DMS53 treated with DMSO at 0.1 percent for 48 hours (cell line): ENCODE results near the gene PTPN9.
"Not testable (repeated sequence)": the region's sequence is repeated elsewhere in the genome, so short reads cannot be mapped to it uniquely, and the experiment has no call there.

ENCODE experiments used
- DNase-seq: peaks from one replicate; lab custom pipeline; 2025; ENCODE audit not compliant: unreplicated experiment; lab: John Stamatoyannopoulos, UW

The PTPN9 gene

GRCh38 chr15:75532413-75533250 is 46.5 kb downstream of the PTPN9 start:
- peak; percentile 27 for DNase-seq

- DNase-seq: no peak
Measured at GRCh38 chr15:75531041-75531450, 48.1 kb downstream of the PTPN9 start.

- DNase-seq: no peak
Measured at GRCh38 chr15:75530169-75530568, 48.9 kb downstream of the PTPN9 start.

- DNase-seq: not testable (repeated sequence)
Measured at GRCh38 chr15:75525756-75526155, 53.4 kb downstream of the PTPN9 start.

- no peak for DNase-seq
Measured at GRCh38 chr15:75523011-75523410, 56.1 kb downstream of the PTPN9 start.

GRCh38 chr15:75517233-75517632 is 61.9 kb downstream of the PTPN9 start:
- DNase-seq: no peak

- DNase-seq: no peak
Measured at GRCh38 chr15:75508840-75509532, 70.1 kb downstream of the PTPN9 start.

- no peak for DNase-seq
Measured at GRCh38 chr15:75502360-75502759, 76.8 kb downstream of the PTPN9 start.

GRCh38 chr15:75493732-75494131 is 85.4 kb downstream of the PTPN9 start:
- no peak for DNase-seq

GRCh38 chr15:75483961-75484360 is 95.2 kb downstream of the PTPN9 start:
- no peak for DNase-seq

- DNase-seq: not testable (repeated sequence)
Measured at GRCh38 chr15:75483556-75483955, 95.6 kb downstream of the PTPN9 start.

GRCh38 chr15:75483106-75483505 is 96.0 kb downstream of the PTPN9 start:
- no peak for DNase-seq

- not testable (repeated sequence) for DNase-seq
Measured at GRCh38 chr15:75480463-75480862, 98.7 kb downstream of the PTPN9 start.

GRCh38 chr15:75479670-75480069 is 99.4 kb downstream of the PTPN9 start:
- DNase-seq: no peak

- not testable (repeated sequence) for DNase-seq
Measured at GRCh38 chr15:75477094-75477493, 102.0 kb downstream of the PTPN9 start.

GRCh38 chr15:75468913-75469598 is 110.1 kb downstream of the PTPN9 start:
- no peak for DNase-seq

GRCh38 chr15:75460646-75461045 is 118.5 kb downstream of the PTPN9 start:
- no peak for DNase-seq

GRCh38 chr15:75459581-75459980 is 119.5 kb downstream of the PTPN9 start:
- no peak for DNase-seq

- DNase-seq: no peak
Measured at GRCh38 chr15:75456710-75457109, 122.4 kb downstream of the PTPN9 start.

- DNase-seq: peak; percentile 40
Measured at GRCh38 chr15:75455982-75456531, 123.1 kb downstream of the PTPN9 start.

- DNase-seq: peak; percentile 53
Measured at GRCh38 chr15:75455424-75455981, 123.6 kb downstream of the PTPN9 start.
